22Rv1 (cell line): ENCODE measurements around the gene HSF2BP.
"Not testable (repeated sequence)": the region's sequence is repeated elsewhere in the genome, so short reads cannot be mapped to it uniquely, and the experiment has no call there.

Experiments
- ZFX ChIP-seq: fragments of 450-650 bp; IDR thresholded peaks from 2 replicates; pipeline ENCODE4 v1.6.1; 2017; ENCODE audit warnings: antibody characterized with exemption, borderline replicate concordance
- TF ChIP-seq, protein P1 (sequence below): fragments of 450-650 bp; IDR thresholded peaks from 2 replicates; pipeline ENCODE4 v1.5.1; 2017; ENCODE audit warnings: mild to moderate bottlenecking

DNA sequence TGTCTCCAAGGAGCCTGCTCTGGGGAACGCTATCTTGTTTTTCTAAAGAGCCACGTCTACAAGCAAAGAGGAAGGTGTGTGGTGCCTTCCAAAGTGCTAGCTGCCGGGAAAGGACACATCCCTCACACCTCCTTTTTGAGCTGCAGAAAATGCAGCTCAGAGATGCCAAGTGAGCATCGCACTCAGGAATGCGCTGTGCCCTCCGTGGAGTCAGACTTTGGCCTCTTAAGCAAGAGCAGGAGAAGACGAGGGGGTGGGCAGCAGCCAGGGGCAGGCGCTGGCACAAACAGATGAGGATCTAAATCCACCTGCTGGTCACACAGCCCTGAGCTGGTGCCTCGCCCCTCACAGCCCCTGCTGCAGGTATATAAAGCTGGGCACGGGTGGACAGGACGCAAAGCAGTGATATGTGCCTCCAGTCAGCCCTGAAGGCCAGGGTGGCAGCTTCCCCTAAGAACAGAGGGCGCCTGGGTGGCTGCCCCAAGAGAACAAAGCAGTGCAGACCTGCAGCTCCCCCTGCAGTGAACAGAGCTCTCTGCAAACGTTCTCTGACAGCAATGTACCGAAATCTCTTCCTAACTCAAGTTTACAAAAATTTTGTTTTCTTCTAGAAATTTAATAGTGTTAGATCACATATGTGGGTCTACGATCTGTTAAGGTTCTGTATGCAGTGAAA is 156.1 kb downstream of the HSF2BP start:
- TF ChIP-seq, protein P1, sequence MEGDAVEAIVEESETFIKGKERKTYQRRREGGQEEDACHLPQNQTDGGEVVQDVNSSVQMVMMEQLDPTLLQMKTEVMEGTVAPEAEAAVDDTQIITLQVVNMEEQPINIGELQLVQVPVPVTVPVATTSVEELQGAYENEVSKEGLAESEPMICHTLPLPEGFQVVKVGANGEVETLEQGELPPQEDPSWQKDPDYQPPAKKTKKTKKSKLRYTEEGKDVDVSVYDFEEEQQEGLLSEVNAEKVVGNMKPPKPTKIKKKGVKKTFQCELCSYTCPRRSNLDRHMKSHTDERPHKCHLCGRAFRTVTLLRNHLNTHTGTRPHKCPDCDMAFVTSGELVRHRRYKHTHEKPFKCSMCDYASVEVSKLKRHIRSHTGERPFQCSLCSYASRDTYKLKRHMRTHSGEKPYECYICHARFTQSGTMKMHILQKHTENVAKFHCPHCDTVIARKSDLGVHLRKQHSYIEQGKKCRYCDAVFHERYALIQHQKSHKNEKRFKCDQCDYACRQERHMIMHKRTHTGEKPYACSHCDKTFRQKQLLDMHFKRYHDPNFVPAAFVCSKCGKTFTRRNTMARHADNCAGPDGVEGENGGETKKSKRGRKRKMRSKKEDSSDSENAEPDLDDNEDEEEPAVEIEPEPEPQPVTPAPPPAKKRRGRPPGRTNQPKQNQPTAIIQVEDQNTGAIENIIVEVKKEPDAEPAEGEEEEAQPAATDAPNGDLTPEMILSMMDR: not testable (repeated sequence)
- TF ChIP-seq ZFX: not testable (repeated sequence)
